Measurements from ENCODE around the gene AUNIP.

GRCh38 chr1:25809283-25809926, 49.9 kb downstream of the AUNIP start:
- TF ChIP-seq POLR2A (IDR thresholded peaks at IDR 0.05; ENCODE audit: low read length) (no peak), USF2 (IDR thresholded peaks at IDR 0.05) (no peak), EP300 (IDR thresholded peaks at IDR 0.05) (no peak)

Measured in A549 (cell line).